TTC549 (cell line): Measurements from ENCODE around the gene PEF1.

Source experiments
- FAIRE-seq: peaks from 2 replicates; lab custom pipeline; 2012; peaks lifted over from hg19 to GRCh38; lab: Jason Lieb, UNC

PEF1 gene

GRCh38 chr1:31583995-31584868 is 60.4 kb downstream of the PEF1 start:
- FAIRE-seq: no peak

- no peak for FAIRE-seq
These were observed 61.3 kb downstream of the PEF1 start for GRCh38 chr1:31583082-31583994.

- no peak for FAIRE-seq
These were observed 62.6 kb downstream of the PEF1 start for GRCh38 chr1:31581821-31582810.

- no peak for FAIRE-seq
These were observed 63.6 kb downstream of the PEF1 start for GRCh38 chr1:31580891-31581603.

GRCh38 chr1:31580513-31580870 is 64.2 kb downstream of the PEF1 start:
- no peak for FAIRE-seq
